Activated CD4-positive, alpha-beta T cell treated with anti-CD3 and anti-CD28 coated beads, Interleukin-2, Interleukin-6, amounts not matched to agents 100 ng/mL and 50 ng/mL, durations not matched to agents 16 hours and 8 hours (primary cell): ENCODE measurements around the gene RUVBL2.

Experiments
- DNase-seq: peaks from one replicate; pipeline ENCODE4 v3.0.0-alpha.2; 2020

RUVBL2 gene

DNA sequence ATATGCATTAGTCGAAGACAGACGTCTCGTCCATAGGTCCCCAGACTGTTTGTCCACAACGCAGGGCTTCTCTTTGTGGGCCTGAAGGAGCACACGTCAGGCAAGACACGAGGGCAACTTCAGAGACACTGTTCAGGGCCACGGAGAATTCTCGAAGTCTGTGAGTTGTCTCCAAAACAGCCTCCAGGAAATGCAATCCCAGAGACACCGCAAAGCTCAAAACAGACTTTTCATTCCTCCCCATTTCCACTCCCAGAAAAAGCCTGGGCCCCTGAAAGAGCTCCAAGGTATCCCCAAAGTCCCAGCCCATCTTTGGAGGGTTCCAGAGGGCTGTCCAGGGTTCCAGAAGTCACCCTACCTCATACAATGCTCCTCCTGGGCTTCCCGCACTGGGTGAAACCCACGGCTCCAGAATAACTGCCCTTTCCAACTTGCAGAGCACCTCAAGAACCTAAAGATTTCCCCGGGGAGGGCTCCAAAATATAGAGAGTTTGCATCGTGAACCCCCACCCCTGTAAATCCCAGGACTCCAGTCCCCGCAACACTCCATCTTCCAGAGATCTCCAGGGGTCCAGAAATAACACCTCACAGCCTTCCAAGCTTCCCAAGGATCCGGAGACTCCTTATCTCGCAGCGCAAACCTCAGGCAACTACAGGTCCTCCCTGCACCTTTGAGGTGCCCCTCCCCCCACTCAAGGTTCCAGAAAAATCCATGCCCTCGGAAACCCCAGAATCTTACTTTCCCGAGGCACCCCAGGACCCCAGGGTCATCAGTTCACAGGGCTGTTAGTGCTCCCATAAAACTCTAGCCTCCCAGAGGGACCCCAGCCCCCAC lies 29.3 kb upstream of the RUVBL2 start:
- peak; percentile 39 for DNase-seq

- DNase-seq: peak; percentile 98
These were observed 28.5 kb upstream of the RUVBL2 start, which contains the start of gene FTL for GRCh38 chr19:48965040-48965805. Gene FTL (plus strand): TSS chr19:48965309. CDS start chr19:48965508, 199 bp downstream.

DNA sequence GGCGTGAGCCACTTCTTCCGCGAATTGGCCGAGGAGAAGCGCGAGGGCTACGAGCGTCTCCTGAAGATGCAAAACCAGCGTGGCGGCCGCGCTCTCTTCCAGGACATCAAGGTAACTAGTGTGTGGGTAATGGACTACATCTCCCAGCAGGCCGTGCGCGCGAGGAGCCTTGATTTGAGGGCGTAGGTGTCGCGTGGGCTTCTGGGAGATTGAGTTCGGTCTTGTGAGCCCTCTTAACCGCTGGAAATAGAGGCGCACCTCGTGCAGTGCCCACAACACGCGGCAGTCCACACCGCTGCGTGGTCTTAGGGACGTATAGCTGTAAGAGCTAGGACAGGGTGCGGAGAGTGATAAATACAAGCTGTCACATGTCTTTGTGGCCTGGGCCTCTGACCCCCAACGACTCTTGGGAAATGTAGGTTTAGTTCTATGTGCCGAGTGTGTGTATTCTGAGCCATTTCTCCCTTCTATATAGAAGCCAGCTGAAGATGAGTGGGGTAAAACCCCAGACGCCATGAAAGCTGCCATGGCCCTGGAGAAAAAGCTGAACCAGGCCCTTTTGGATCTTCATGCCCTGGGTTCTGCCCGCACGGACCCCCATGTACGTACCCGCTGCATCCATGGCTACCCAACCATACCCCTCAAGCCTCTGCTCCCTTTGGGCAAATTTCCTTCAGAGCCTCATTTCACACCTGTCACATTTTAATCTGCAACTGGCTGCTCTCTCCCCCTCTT lies 27.7 kb upstream of the RUVBL2 start:
- DNase-seq: peak; percentile 90

DNA sequence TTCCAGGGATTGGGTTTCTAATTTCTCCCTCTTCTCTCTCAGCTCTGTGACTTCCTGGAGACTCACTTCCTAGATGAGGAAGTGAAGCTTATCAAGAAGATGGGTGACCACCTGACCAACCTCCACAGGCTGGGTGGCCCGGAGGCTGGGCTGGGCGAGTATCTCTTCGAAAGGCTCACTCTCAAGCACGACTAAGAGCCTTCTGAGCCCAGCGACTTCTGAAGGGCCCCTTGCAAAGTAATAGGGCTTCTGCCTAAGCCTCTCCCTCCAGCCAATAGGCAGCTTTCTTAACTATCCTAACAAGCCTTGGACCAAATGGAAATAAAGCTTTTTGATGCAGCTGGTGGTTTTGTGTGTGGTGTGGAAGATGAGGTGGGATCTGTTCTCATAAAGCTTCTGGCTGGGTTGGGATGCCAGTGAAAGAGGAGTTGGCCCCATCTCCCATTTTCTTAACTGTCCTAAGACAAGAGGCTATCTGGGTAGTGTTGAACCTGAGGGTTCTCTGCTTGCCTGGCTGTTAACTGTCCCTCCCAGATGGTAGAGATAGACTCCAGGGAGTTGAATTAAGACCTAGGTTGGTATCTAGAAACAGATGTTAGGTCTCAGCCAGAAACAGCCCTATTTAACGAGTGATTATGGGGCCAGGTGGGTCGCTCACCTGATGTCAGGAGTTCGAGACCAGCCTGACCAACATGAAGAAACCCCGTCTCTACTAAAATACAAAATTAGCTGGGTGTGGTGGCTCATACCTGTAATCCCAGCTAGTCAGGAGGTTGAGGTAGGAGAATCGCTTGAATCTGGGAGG lies 26.9 kb upstream of the RUVBL2 start:
- DNase-seq: peak; percentile 27

DNA sequence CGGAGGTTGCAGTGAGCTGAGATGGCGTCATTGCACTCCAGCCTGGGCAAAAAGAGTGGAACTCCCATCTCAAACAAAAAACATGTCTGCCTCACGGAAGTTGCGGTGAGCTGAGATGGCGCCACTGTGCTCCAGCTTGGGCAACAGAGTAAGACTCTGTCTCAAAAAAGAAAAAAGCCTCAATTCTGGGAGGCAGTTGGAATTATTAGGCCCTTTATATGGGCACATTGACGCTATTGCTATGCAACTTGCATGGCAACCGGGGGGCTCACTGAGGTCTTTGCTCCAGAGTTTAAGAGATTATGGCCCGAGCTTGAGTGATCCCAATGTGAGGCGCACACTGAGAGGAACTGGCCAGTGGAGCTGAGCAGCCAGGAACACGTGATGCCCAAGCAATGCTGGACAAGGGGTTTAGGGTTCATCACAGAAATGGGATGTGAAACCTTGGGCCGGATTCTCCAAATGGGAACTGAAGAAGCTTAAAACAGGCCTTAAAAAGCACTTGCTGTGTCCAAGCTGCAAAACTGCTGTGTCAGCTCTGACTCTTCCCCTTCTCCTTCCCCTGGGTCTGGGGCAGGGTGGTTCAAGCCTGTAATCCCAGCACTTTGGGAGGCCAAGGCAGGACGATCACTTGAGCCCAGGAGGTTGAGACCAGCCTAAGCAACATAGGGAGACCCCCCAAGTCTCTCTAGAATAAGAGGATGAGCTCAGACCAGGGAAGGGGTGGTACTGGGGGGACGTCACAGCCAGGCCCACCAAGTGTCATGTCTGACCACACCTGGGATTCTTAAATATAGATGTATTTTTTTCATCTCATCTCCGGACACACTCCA lies 26.1 kb upstream of the RUVBL2 start:
- DNase-seq: peak; percentile 39

GRCh38 chr19:48968179-48968661 lies 25.5 kb upstream of the RUVBL2 start:
- DNase-seq: peak; percentile 33

DNA sequence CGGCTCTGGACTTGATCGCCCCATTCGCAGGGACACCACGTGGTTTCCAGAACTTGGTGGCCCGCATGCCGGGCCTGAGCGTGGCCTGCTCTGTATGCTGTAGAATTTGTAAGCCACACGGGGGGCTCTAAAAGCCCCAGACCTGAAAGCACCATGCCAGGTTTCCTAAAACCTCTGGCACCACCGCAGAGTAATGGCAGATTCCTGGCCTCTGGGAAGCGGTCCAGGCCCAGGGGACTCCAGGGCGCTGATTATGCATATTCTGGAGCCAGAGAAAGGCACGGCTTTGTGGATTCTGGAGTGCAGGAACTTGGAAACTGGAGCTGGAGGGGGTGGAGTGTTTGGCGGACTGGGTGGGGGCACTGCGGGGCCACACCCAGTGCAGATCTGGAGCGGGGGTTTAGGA lies 24.9 kb upstream of the RUVBL2 start:
- DNase-seq: no peak

DNA sequence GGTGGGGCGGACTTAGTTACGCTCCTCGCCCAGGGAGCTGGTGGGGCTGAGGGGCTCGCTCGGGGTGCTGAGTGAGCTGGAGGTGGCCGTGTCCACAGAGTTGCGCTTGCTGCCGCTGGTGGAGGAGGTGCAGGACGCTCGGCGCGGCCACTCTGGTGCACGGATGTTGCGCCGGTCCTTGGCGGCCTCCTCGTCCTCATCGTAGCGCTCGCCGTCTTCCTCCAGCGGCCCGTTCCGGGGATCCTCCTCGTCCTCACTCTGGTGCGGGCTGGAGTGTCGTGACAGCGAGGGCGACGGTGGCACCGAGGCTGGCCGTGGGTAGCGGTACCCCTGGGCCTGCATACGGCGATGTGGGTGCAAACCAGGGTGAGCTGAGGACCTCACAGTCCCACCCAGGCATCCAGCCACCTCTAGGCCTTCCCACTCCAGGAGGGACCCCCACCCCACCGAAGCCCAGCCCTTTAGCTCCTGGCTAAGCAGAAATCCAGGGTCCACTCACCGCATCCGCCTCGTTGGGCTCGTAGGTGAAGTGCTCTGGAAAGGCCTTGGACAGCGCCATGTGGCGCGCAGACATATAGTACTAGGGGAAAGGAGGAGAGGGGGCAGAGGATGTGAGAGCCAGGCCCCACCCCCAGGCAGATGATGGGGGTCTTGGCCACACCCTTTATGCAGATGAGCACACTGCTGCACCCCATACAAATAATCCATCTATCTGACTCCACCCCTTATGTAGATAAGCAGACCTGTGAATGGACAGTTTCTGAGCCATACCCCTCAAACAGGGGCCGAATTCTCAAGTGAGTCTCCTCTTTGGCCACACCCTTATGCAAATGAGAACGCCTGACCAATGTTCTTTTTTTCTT lies 24.2 kb upstream of the RUVBL2 start:
- DNase-seq: no peak

DNA sequence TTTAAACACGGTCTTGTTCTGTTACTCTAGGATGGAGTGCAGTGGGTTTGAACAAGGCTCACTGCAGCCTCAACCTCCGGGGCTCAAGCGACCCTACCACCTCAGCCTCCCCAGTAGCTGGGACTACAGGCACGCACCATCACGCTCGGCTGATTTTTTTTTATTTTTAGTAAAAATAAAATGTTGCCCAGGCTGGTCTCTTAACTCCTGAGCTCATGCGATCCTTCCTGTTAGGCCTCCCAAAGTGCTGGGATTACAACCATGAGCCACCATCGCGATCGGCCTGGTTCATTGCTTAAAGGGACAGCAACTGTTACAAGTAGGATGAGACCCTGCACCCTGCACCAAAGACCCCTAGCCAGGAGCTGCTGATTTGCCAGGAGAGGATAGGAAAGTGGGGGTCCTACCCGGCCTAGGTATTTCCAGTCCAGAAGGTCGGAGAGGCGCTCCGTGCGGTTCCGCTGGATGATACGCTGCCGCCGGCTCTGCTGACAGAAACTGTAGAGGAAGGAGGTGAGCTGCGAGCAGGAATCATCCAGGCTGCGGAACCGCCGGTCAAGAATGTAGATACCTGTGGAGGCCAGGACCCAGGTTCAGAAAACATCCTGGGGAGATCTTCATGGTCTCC lies 23.4 kb upstream of the RUVBL2 start:
- no peak for DNase-seq

DNA sequence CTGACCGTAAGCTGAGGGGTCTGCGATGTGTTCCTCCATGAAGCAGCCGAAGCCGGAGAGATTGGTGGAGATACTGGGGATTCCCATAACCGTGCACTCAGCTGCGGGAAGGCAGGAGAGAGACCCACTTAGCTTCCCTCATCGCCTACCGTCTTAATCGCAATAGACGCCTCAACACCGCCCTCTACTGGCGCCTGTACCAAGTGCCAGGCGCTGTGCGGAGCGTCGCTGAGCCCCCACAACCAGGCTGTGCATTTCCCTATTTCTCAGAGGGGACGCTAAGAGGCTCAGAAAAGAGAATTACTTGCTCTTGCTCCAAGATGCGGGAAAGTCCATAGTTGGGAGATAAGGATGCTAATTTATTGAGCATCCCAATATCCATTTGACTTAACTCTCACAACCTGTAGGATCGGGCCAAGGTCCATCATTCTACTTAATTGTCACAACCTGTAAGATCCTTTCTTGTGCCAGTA lies 22.7 kb upstream of the RUVBL2 start:
- DNase-seq: peak; percentile 86

DNA sequence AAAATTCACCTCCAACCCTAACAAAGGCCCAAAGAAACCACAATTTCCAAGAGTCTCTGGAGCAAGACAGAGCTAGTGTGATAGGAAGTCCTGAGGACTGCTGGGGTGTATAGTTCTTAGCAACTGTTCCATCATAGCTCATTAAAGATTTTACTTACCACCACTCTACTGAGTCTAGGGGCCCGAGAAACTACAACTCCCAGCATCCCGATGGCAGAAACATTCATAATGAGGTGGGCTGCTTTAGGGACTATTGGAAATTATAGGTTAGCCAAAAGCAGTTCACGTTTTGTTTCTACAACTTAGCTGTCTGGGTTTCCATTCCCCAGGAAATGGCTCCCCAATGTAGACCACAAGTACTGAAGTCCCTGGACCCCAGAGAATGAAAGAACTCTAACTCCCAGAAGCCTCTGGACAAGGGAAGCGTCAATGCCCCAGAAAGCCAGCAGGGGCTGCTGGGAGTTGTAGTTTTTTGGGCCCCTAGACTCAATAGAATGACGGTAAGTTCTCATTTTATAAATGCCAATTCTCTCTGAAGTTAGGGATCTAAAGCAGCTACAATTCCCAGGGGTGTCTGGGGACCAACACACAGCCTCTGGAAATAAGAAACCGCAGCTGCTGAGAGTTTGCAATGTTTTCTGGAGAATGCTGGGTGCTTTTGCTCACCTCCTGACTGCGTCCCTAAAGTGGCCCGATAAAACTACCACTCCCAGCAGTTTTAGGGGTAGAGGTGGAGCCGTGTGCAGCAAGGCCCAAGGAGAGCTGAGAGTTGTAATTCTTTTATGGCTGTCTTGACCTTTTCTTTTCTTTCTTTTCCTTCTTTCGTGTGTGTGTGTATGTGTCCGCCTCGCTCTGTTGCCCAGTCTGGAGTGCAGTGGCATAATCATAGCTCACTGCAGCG lies 17.5 kb upstream of the RUVBL2 start:
- DNase-seq: peak; percentile 59

GRCh38 chr19:48977061-48977460 lies 16.6 kb upstream of the RUVBL2 start:
- DNase-seq: no peak

GRCh38 chr19:48982280-48982679 lies 11.4 kb upstream of the RUVBL2 start:
- no peak for DNase-seq

- no peak for DNase-seq
These were observed 8.0 kb upstream of the RUVBL2 start for GRCh38 chr19:48985711-48986110.

GRCh38 chr19:48986211-48986610 lies 7.5 kb upstream of the RUVBL2 start:
- DNase-seq: no peak

- no peak for DNase-seq
These were observed 6.4 kb upstream of the RUVBL2 start for GRCh38 chr19:48987323-48987722.

- no peak for DNase-seq
These were observed 5.4 kb upstream of the RUVBL2 start for GRCh38 chr19:48988286-48988685.

DNA sequence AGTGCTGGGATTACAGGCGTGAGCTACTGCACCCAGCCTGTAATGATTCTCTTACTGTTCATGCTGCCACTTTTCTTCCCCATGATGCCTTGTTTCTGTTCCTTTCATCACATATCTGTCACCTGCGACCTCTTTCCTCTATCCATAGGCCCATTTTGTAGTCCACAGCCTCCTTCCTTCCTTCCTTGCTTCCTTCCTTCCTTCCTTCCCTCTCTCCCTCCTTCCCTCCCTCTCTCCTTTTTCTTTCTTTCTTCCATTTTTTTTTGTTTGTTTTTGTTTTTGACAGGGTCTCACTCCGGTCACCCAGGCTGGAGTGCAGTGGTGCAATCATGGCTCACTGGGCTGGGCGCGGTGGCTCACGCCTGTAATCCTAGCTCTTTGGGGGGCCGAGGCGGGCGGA lies 4.8 kb upstream of the RUVBL2 start:
- no peak for DNase-seq
